GM12892 (cell line): Measurements from ENCODE around the gene NHLRC4.

Experiments
- POLR2A ChIP-seq: IDR thresholded peaks from 2 replicates; pipeline ENCODE4 v1.6.1; 2011; ENCODE audit warnings: low read depth, low read length, control low read depth
- POLR2AphosphoS5 ChIP-seq: IDR thresholded peaks from 2 replicates; pipeline ENCODE4 v1.6.1; 2011; ENCODE audit warnings: low read depth, low read length, control low read depth
- TAF1 ChIP-seq: IDR thresholded peaks from 2 replicates; pipeline ENCODE4 v1.6.1; 2011; ENCODE audit warnings: low read depth, mild to moderate bottlenecking, control low read depth, low read length, borderline replicate concordance

DNA sequence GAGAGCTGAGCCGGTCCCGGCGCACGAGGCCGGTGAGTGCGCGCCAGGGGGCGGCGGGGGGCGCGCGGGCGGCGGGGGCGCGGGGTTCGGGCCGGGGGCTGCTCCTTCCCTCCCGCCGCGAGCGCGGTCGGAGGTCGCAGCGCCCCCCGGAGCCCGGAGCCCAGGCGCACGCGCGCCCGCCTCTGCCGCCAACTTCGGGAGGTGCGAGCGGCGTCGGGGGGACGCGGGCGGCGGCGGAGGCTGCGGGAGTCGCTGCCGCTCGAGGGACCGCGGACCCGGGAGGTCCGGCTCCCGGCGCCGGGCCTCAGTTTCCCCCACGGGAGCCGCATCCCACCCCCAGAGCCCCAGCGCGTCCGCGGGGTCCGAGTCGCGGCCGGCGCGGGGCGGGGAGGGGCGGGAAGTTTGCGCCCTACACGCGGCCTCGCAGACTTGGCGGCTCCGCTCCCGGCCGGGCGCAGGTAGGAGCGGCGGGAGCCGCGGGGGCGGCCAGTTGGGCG, 6.6 kb upstream of the NHLRC4 start, which contains the start of gene PRR35:
- TF ChIP-seq POLR2A = no peak
- no peak for TF ChIP-seq POLR2AphosphoS5
- TF ChIP-seq TAF1 = no peak
